ENCODE measurements around the gene ITGA2B. TPM values are rescaled to one million over a fixed set of nuclear protein-coding genes. Genes with fewer than 3 reads are reported as not detected.

The ITGA2B gene
- total RNA-seq, 2 experiments from 2014 or later, result 0.57 to 0.63 TPM

GRCh38 chr17:44353672-44354331, 35.6 kb downstream of the ITGA2B start:
- H3K4me2 ChIP-seq (ENCODE audit: low read length), result no peak overlapping the region
- no peak for DNase-seq (ENCODE audit: low spot score)

GRCh38 chr17:44352828-44353671, 36.4 kb downstream of the ITGA2B start:
- Histone ChIP-seq H3K4me1 (ENCODE audit: insufficient read depth, low read length, poor library complexity, severe bottlenecking) (peaks cover 49% of the 10 kb centered on the region), H3K27ac (ENCODE audit: low read depth, low read length, poor library complexity, severe bottlenecking) (no peak overlapping the region), H3K79me2 (ENCODE audit: insufficient read depth, low read depth, low read length) (0 out of 2 replicates have a peak, but pooled peaks cover 6% of the 10 kb centered on the region), H3K9me3 (ENCODE audit: low read length) (no peaks in the 10 kb centered on the region), H4K20me1 (ENCODE audit: insufficient read depth, low read length) (no peaks in the 10 kb centered on the region), H3K36me3 (ENCODE audit: insufficient read depth, low read length) (peaks cover 46% of the 10 kb centered on the region), H3K4me3 (ENCODE audit: low read depth, low read length, poor library complexity, severe bottlenecking) (no peak overlapping the region), H3K4me2 (ENCODE audit: low read length) (no peak overlapping the region), H3K9me2 (ENCODE audit: insufficient read depth, low read length) (no peaks in the 10 kb centered on the region), H2AFZ (ENCODE audit: low read length) (no peak overlapping the region)
- TF ChIP-seq EZH2phosphoT487 (IDR thresholded peaks at IDR 0.05; ENCODE audit: borderline replicate concordance, low read depth, low read length) (no peak), CTCF (conservative IDR thresholded peaks at IDR 0.05; ENCODE audit: low read length) (no peak)
- POLR2A ChIA-PET, result no interaction called here
- BruUV-seq (replicated peaks), result no TSS peak
- DNase-seq (ENCODE audit: low spot score), result no peak
- CTCF ChIA-PET (ENCODE audit: unreplicated experiment), result no interaction called here
- intact Hi-C loops (cut with micrococcal nuclease; ENCODE audit: unreplicated experiment), result no loop called here

More at GRCh38 chr17:44353672-44354331, 35.6 kb downstream of the ITGA2B start:
- POLR2A ChIA-PET, result no interaction called here
- no peak overlapping the region for H2AFZ ChIP-seq (ENCODE audit: low read length)
- H3K9me3 ChIP-seq (ENCODE audit: low read length), result no peaks in the 10 kb centered on the region
- H3K4me1 ChIP-seq (ENCODE audit: insufficient read depth, low read length, poor library complexity, severe bottlenecking), result peaks cover 49% of the 10 kb centered on the region
- intact Hi-C loops (cut with micrococcal nuclease; ENCODE audit: unreplicated experiment), result no loop called here
- H3K9me2 ChIP-seq (ENCODE audit: insufficient read depth, low read length), result no peaks in the 10 kb centered on the region
- no peak for TF ChIP-seq CTCF (conservative IDR thresholded peaks at IDR 0.05; ENCODE audit: low read length)
- no peaks in the 10 kb centered on the region for H4K20me1 ChIP-seq (ENCODE audit: insufficient read depth, low read length)
- no peak overlapping the region for H3K4me3 ChIP-seq (ENCODE audit: low read depth, low read length, poor library complexity, severe bottlenecking)
- BruUV-seq (replicated peaks), result no TSS peak
- H3K27ac ChIP-seq (ENCODE audit: low read depth, low read length, poor library complexity, severe bottlenecking), result no peak overlapping the region
- 0 out of 2 replicates have a peak, but pooled peaks cover 6% of the 10 kb centered on the region for H3K79me2 ChIP-seq (ENCODE audit: insufficient read depth, low read depth, low read length)
- CTCF ChIA-PET (ENCODE audit: unreplicated experiment), result no interaction called here
- peaks cover 46% of the 10 kb centered on the region for H3K36me3 ChIP-seq (ENCODE audit: insufficient read depth, low read length)
